ENCODE measurements around the gene ZNF385D. TPM values are rescaled to one million over a fixed set of nuclear protein-coding genes. Genes with fewer than 3 reads are reported as not detected.

ZNF385D gene
- total and polyA plus RNA-seq, 8 donors = 0.42 to 4.0 (median 1.1) TPM

GRCh38 chr3:21618695-21619094 is 132.3 kb downstream of the ZNF385D start:
- WGBS, 2 donors = 46 to 54% methylated on average over 2 of the region's 2 CpGs
- H3K36me3 ChIP-seq = no peaks in the 10 kb centered on the region
- no peaks in the 10 kb centered on the region for H3K9me3 ChIP-seq
- DNase-seq (no peak), ATAC-seq (no peak), FAIRE-seq (no peak)
- H3K4me1 ChIP-seq = no peaks in the 10 kb centered on the region
- H3K27ac ChIP-seq = no peak overlapping the region
- H3K4me3 ChIP-seq = no peak overlapping the region
- intact Hi-C loops (cut with DNase I) = no loop called here
- TF ChIP-seq CTCF (IDR thresholded peaks at IDR 0.05) = no peak
- no peaks in the 10 kb centered on the region for H3K27me3 ChIP-seq

GRCh38 chr3:21613372-21614070 is 137.5 kb downstream of the ZNF385D start:
- DNase-seq = no peak

GRCh38 chr3:21601178-21601577 is 149.8 kb downstream of the ZNF385D start:
- no peaks in the 10 kb centered on the region for H3K4me1 ChIP-seq
- no peak overlapping the region for H3K27ac ChIP-seq
- no peak overlapping the region for H3K4me3 ChIP-seq
- H3K36me3 ChIP-seq = no peaks in the 10 kb centered on the region
- H3K27me3 ChIP-seq = no peaks in the 10 kb centered on the region
- no peak for FAIRE-seq
- no peak for DNase-seq
- no peak for ATAC-seq
- WGBS, 2 donors = 74 to 86% methylated on average over 1 of the region's 1 CpG
- intact Hi-C loops (cut with DNase I) = no loop called here
- H3K9me3 ChIP-seq = no peaks in the 10 kb centered on the region
- no peak for TF ChIP-seq CTCF (IDR thresholded peaks at IDR 0.05)

More at GRCh38 chr3:21613372-21614070, 137.5 kb downstream of the ZNF385D start:
- H3K27ac ChIP-seq = no peak overlapping the region
- FAIRE-seq (no peak), ATAC-seq (no peak)
- TF ChIP-seq CTCF (IDR thresholded peaks at IDR 0.05) = no peak
- no peaks in the 10 kb centered on the region for H3K4me1 ChIP-seq
- intact Hi-C loops (cut with DNase I) = no loop called here
- no peaks in the 10 kb centered on the region for H3K27me3 ChIP-seq
- H3K36me3 ChIP-seq = no peaks in the 10 kb centered on the region
- H3K4me3 ChIP-seq = no peak overlapping the region
- no peaks in the 10 kb centered on the region for H3K9me3 ChIP-seq
- WGBS, 2 donors = 65 to 75% methylated on average over 3 of the region's 3 CpGs

- FAIRE-seq (no peak), ATAC-seq (no peak), DNase-seq (no peak)
- Histone ChIP-seq H3K27me3 (no peaks in the 10 kb centered on the region), H3K9me3 (no peaks in the 10 kb centered on the region), H3K4me1 (no peaks in the 10 kb centered on the region), H3K36me3 (no peaks in the 10 kb centered on the region), H3K4me3 (no peak overlapping the region), H3K27ac (no peak overlapping the region)
- intact Hi-C loops (cut with DNase I) = no loop called here
- no peak for TF ChIP-seq CTCF (IDR thresholded peaks at IDR 0.05)
- 62 to 75% methylated on average over 6 of the region's 6 CpGs for WGBS, 2 donors
Measured at GRCh38 chr3:21599890-21600289, 151.1 kb downstream of the ZNF385D start.

GRCh38 chr3:21592828-21593227 is 158.2 kb downstream of the ZNF385D start:
- FAIRE-seq (no peak), ATAC-seq (no peak), DNase-seq (no peak)
- TF ChIP-seq CTCF (IDR thresholded peaks at IDR 0.05) = no peak
- Histone ChIP-seq H3K9me3 (no peaks in the 10 kb centered on the region), H3K27me3 (no peaks in the 10 kb centered on the region), H3K4me1 (no peaks in the 10 kb centered on the region), H3K36me3 (no peaks in the 10 kb centered on the region), H3K4me3 (no peak overlapping the region), H3K27ac (no peak overlapping the region)
- WGBS, 2 donors = 63 to 71% methylated on average over 4 of the region's 4 CpGs
- intact Hi-C loops (cut with DNase I) = no loop called here

Data from pancreas (tissue), 10 donors.